CD8-positive, alpha-beta memory T cell (primary cell): Measurements from ENCODE around the gene NIP7. TPM values are rescaled to one million over a fixed set of nuclear protein-coding genes. Genes with fewer than 3 reads are reported as not detected.

Experiments used
- CTCF ChIA-PET: fragments of 350-600 bp; sonication (Branson Sonifier 250); formaldehyde crosslinking; loops from one replicate; lab custom pipeline; 2021; ENCODE audit warnings: antibody characterized with exemption; lab: Charles Lee
- POLR2A ChIA-PET: fragments of 350-600 bp; sonication (Branson Sonifier 250); formaldehyde crosslinking; loops from one replicate; lab custom pipeline; 2021; ENCODE audit warnings: antibody characterized with exemption; lab: Charles Lee
- DNase-seq, 5 donors: peaks; one replicate each; pipeline versions ENCODE4 v3.0.0 to v3.0.0-alpha.2; 2020 to 2022; ENCODE audit warnings: mixed read lengths in 1 of 5
- H3K27ac ChIP-seq: one replicate; pipeline ENCODE4 v1.7.0; 2013; ENCODE audit warnings: low read depth, mild to moderate bottlenecking, low read length, moderate library complexity
- H3K27me3 ChIP-seq: 2 replicates; pipeline ENCODE4 v1.7.0; 2013; ENCODE audit warnings: low read length, mild to moderate bottlenecking; ENCODE audit not compliant: insufficient read depth, poor library complexity, severe bottlenecking
- H3K36me3 ChIP-seq: 2 replicates; pipeline ENCODE4 v1.7.0; 2013; ENCODE audit warnings: mild to moderate bottlenecking, low read length, moderate library complexity; ENCODE audit not compliant: insufficient read depth
- H3K4me1 ChIP-seq: 2 replicates; pipeline ENCODE4 v1.7.0; 2013; ENCODE audit warnings: mild to moderate bottlenecking, low read length, moderate library complexity; ENCODE audit not compliant: insufficient read depth
- H3K4me3 ChIP-seq: 2 replicates; pipeline ENCODE4 v1.7.0; 2013; ENCODE audit warnings: mild to moderate bottlenecking, low read length
- H3K9me3 ChIP-seq: 2 replicates; pipeline ENCODE4 v1.7.0; 2013; ENCODE audit warnings: mild to moderate bottlenecking, low read length
- H3K27ac Mint-ChIP-seq, 8 donors: one replicate each; pipeline ENCODE4 v1.8.0; 2020 to 2021; ENCODE audit warnings: mixed read lengths in 8 of 8, mild to moderate bottlenecking in 6 of 8, inconsistent platforms in 3 of 8, moderate library complexity in 3 of 8
- H3K27me3 Mint-ChIP-seq, 2 donors: one replicate each; pipeline ENCODE4 v1.8.0; 2020 to 2021; ENCODE audit warnings: mixed read lengths in 2 of 2, mild to moderate bottlenecking in 1 of 2, moderate library complexity in 1 of 2
- H3K36me3 Mint-ChIP-seq, 3 donors: one replicate each; pipeline ENCODE4 v1.8.0; 2020 to 2021; ENCODE audit warnings: mixed read lengths in 3 of 3, inconsistent platforms in 1 of 3, mild to moderate bottlenecking in 1 of 3
- H3K4me1 Mint-ChIP-seq, 3 donors: one replicate each; pipeline ENCODE4 v1.8.0; 2020 to 2021; ENCODE audit warnings: mixed read lengths in 3 of 3, inconsistent platforms in 1 of 3, mild to moderate bottlenecking in 1 of 3
- H3K4me3 Mint-ChIP-seq, 7 donors: one replicate each; pipeline ENCODE4 v1.8.0; 2020 to 2021; ENCODE audit warnings: mixed read lengths in 7 of 7, mild to moderate bottlenecking in 6 of 7, moderate library complexity in 4 of 7, inconsistent platforms in 2 of 7
- H3K9me3 Mint-ChIP-seq, 5 donors: one replicate each; pipeline ENCODE4 v1.8.0; 2020 to 2022; ENCODE audit warnings: mixed read lengths in 5 of 5, mild to moderate bottlenecking in 3 of 5, moderate library complexity in 2 of 5, inconsistent platforms in 1 of 5
- polyA plus RNA-seq: library from polyadenylated mRNA; unstranded; fragments of 300-500 nt; fragmentation: Illumina TruSeq; gene quantifications from one replicate; pipeline ENCODE4 v1.2.3, GENCODE V29; 2021
- total RNA-seq, 2 experiments: library from RNA; stranded (reverse); gene quantifications; one replicate each; pipeline ENCODE4 v1.2.3, GENCODE V29; 2021

Gene NIP7
- total and polyA plus RNA-seq, 3 experiments from 2014 or later: 23.7 to 80.1 (median 73.8) TPM

DNA sequence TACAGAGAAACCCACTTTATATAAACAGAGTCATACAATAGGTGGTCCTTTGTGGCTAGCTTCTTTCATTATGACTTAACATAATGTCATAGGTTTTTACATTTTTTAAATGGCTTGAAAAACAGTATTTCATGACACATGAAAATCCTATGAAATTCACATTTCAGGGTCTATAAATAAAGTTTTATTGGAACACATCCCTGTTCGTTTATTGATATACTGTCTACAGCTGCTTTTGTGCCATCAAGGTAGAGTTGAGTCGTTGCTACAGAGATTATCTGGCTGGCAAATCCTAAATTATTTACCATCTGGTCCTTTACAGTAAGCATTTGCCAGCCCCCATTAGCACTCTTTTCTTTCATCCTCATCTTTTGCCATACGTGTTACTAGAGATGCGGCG lies 26.1 kb upstream of the NIP7 start:
- ChIA-PET CTCF (interaction anchor here (1.0 to 1.4 kb wide), 3 partner anchors 13 to 27 kb away, joined by 3 to 7 read pairs (median 5); no protein-coding TSS in a partner anchor), POLR2A (interaction anchor here (0.5 to 1.8 kb wide), 5 partner anchors 16 to 1072 kb away, joined by 3 to 12 read pairs (median 4); partner anchors contain the start of gene PDF)
- peaks cover 29% of the 10 kb centered on the region for H3K36me3 ChIP-seq
- no peaks in the 10 kb centered on the region for H3K9me3 Mint-ChIP-seq
- no peaks in the 10 kb centered on the region for H3K9me3 ChIP-seq
- H3K4me3 ChIP-seq: no peak overlapping the region
- H3K4me1 ChIP-seq: peaks cover 10% of the 10 kb centered on the region
- H3K27ac Mint-ChIP-seq: peak overlapping the region in 5 of 8 donors; percentile 14 to 82 (median 78)
- no peak overlapping the region for H3K27ac ChIP-seq
- no peaks in the 10 kb centered on the region for H3K27me3 ChIP-seq
- peaks cover 0 to 54% (median 4%) of the 10 kb centered on the region in 3 donors for H3K36me3 Mint-ChIP-seq
- H3K4me1 Mint-ChIP-seq: peaks cover 25 to 42% (median 34%) of the 10 kb centered on the region in 3 donors
- peak overlapping the region; percentile 59 to 87 (median 71) for H3K4me3 Mint-ChIP-seq
- H3K27me3 Mint-ChIP-seq: no peaks in the 10 kb centered on the region
- DNase-seq: no peak

DNA sequence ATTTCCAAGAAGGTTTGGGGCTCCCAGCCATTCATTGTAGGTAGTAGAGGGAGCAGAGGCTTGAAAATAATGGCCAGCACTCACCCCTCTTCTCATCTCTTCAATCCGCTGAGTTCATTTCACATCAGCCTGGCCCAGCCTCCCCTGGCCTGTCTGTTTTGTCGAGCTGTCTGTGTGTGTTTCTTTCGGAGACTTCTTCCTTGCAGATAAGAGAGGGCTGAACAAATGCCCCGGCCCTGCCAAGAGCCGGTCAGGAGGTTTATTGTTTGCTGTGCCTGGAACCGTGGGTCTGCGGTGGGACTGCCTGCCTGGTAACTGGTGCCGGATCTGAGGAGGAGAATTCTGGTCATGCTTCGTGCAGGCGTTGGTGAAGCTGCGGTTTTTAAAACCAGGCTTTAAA lies 25.0 kb upstream of the NIP7 start:
- Histone ChIP-seq H3K9me3 (no peaks in the 10 kb centered on the region), H3K36me3 (peaks cover 40% of the 10 kb centered on the region), H3K4me1 (peaks cover 10% of the 10 kb centered on the region), H3K27me3 (no peaks in the 10 kb centered on the region), H3K27ac (no peak overlapping the region), H3K4me3 (no peak overlapping the region)
- no peak for DNase-seq
- CTCF ChIA-PET: interaction anchor here (0.9 to 1.0 kb wide), 2 partner anchors 15 to 455 kb away, joined by 3 to 5 read pairs; partner anchors contain the start of gene PDF
- no peaks in the 10 kb centered on the region for H3K9me3 Mint-ChIP-seq
- POLR2A ChIA-PET: no interaction called here
- peaks cover 0 to 64% (median 6%) of the 10 kb centered on the region in 3 donors for H3K36me3 Mint-ChIP-seq
- peak overlapping the region in 1 of 8 donors; percentile 12 for H3K27ac Mint-ChIP-seq
- peaks cover 21 to 38% (median 34%) of the 10 kb centered on the region in 3 donors for H3K4me1 Mint-ChIP-seq
- no peaks in the 10 kb centered on the region for H3K27me3 Mint-ChIP-seq
- H3K4me3 Mint-ChIP-seq: peak overlapping the region in 3 of 7 donors; percentile 9 to 55 (median 23)

DNA sequence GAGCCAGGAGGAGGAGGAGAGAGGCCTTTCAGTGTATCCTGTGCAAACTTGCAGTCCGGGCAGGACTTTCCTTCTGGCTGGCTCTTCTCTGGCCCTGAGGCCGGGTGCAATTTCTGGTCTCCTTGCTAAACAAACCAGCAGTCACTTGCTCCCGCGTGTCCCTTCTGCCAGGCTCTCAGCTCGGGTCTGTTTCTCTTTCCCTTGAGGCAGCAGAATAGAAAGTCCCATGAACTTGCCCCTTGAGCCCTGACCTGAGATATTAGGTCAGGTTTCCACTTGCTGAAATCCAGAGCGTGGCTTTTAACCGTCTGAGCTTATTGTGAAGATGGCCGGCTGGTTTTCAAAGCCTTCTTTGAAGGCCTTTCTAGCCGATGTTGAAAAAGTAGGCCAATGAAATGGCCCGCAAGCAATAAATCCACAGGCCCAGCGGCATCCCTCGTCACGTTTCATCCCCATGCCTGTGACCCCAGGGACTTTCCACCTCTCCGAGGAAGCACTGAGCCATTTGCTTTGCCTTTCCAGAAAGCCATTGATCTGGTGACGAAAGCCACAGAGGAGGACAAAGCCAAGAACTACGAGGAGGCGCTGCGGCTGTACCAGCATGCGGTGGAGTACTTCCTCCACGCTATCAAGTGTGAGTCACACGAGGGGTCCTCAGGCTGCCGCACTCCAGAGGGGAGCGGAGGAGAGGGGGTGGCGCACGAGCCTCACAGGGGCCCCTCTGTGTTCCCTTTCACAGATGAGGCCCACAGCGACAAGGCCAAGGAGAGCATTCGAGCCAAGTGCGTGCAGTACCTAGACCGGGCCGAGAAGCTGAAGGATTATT lies 23.9 kb upstream of the NIP7 start:
- Histone ChIP-seq H3K4me3 (no peak overlapping the region), H3K36me3 (peaks cover 51% of the 10 kb centered on the region), H3K27me3 (no peaks in the 10 kb centered on the region), H3K27ac (no peak overlapping the region), H3K9me3 (no peaks in the 10 kb centered on the region), H3K4me1 (peaks cover 6% of the 10 kb centered on the region)
- CTCF ChIA-PET: interaction anchor here (0.9 kb wide), 1 partner anchor 454 kb away, joined by 3 read pairs; no protein-coding TSS in a partner anchor
- peaks cover 19 to 34% (median 28%) of the 10 kb centered on the region in 3 donors for H3K4me1 Mint-ChIP-seq
- H3K27me3 Mint-ChIP-seq: no peaks in the 10 kb centered on the region
- no peak for DNase-seq
- POLR2A ChIA-PET: no interaction called here
- H3K36me3 Mint-ChIP-seq: peaks cover 0 to 75% (median 8%) of the 10 kb centered on the region in 3 donors
- no peak overlapping the region for H3K4me3 Mint-ChIP-seq
- peak overlapping the region in 4 of 8 donors; percentile 30 to 72 (median 44) for H3K27ac Mint-ChIP-seq
- H3K9me3 Mint-ChIP-seq: no peaks in the 10 kb centered on the region

DNA sequence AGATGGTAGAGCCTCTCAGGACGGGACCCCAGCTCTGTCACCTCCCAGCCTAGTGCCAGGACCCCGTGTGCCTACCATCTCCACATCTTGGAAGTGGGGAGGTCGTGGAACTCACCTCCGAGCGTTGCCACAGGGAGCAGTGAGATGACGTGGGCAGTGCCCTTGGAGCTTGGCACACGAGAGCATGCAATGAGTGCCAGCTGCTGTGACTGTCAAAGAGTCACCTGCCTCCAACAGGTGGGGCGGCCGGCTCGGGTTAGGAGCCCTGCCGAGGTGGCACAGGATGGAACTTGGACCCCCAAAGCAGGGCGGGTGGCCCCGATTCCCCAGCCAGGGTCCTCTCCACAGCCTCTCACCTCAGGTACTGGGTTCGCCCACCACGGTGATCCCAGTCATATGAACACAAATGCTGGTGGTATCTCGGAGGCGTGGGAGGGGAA lies 23.0 kb upstream of the NIP7 start:
- H3K27me3 ChIP-seq: no peaks in the 10 kb centered on the region
- Mint-ChIP-seq H3K27me3 (no peaks in the 10 kb centered on the region), H3K36me3 (peaks cover 3 to 83% (median 11%) of the 10 kb centered on the region in 3 donors), H3K4me1 (peaks cover 19 to 33% (median 25%) of the 10 kb centered on the region in 3 donors), H3K27ac (no peak overlapping the region), H3K4me3 (no peak overlapping the region), H3K9me3 (no peaks in the 10 kb centered on the region)
- H3K4me1 ChIP-seq: peaks cover 5% of the 10 kb centered on the region
- CTCF ChIA-PET: interaction anchor here (1.0 kb wide), 1 partner anchor 22 kb away, joined by 3 read pairs; no protein-coding TSS in a partner anchor
- no peak for DNase-seq
- H3K36me3 ChIP-seq: peaks cover 61% of the 10 kb centered on the region
- POLR2A ChIA-PET: no interaction called here
- H3K9me3 ChIP-seq: no peaks in the 10 kb centered on the region
- H3K27ac ChIP-seq: no peak overlapping the region
- H3K4me3 ChIP-seq: no peak overlapping the region

DNA sequence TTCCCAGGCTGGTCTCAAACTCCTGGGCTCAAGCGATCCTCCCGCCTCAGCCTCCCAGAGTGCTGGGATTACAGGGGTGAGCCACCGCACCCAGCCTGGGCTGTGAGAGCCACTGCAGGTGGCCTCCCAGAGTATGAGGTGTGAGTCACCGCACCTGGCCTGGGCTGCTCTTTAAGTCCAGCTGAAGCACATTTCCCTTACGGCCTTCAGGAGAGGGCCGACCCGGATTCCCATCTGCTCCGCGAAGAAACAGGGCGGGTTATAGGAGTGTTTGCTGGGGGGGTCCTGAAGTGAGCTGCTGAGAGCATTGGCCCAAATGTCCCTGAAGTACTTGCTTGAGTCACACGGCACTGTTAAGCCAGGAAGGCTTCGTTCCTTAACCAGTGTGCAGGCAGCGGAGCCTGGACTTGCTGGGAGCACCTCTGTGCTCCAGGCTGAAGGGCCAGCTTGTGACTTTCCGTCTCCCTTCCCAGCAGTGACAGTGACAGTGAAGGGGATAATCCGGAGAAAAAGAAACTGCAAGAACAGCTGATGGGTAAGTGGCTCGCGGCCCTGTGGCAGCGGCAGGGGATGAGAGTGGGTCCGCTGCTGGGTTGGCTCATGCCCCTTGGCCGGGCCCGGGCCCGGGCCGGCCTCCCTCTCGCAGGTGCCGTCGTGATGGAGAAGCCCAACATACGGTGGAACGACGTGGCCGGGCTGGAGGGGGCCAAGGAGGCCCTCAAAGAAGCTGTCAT lies 21.2 kb upstream of the NIP7 start:
- peaks cover 68% of the 10 kb centered on the region for H3K36me3 ChIP-seq
- CTCF ChIA-PET: no interaction called here
- POLR2A ChIA-PET: interaction anchor here (0.7 kb wide), 1 partner anchor 10 kb away, joined by 4 read pairs; no protein-coding TSS in a partner anchor

DNA sequence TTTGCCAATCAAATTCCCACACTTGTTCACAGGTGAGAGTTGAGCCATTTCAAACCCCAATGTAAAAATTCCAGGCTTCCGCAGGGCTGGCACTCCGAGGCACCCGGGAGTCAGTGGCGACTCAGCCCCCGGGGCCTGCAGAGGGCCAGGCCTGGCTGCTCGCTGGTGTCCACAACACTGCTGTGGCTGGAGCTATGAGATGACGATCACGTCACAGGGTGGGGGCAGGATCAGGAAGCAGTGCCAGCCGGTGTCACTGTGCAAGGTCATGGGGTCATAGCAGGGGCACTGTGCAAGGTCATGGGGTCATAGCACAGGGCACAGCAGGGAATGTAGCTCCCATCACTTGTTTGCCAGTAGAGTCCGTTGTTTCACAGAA lies 20.7 kb upstream of the NIP7 start:
- no peaks in the 10 kb centered on the region for H3K27me3 Mint-ChIP-seq
- peaks cover 4 to 91% (median 11%) of the 10 kb centered on the region in 3 donors for H3K36me3 Mint-ChIP-seq
- Histone ChIP-seq H3K9me3 (no peaks in the 10 kb centered on the region), H3K27me3 (no peaks in the 10 kb centered on the region), H3K27ac (no peak overlapping the region), H3K36me3 (peaks cover 68% of the 10 kb centered on the region), H3K4me1 (no peaks in the 10 kb centered on the region), H3K4me3 (no peak overlapping the region)
- H3K9me3 Mint-ChIP-seq: no peaks in the 10 kb centered on the region
- ChIA-PET POLR2A (no interaction called here), CTCF (no interaction called here)
- no peak overlapping the region for H3K4me3 Mint-ChIP-seq
- peaks cover 4 to 19% (median 8%) of the 10 kb centered on the region in 3 donors for H3K4me1 Mint-ChIP-seq
- H3K27ac Mint-ChIP-seq: no peak overlapping the region
- DNase-seq: no peak

More for the DNA sequence above, 21.2 kb upstream of the NIP7 start:
- Mint-ChIP-seq H3K27ac (no peak overlapping the region), H3K4me1 (peaks cover 9 to 24% (median 14%) of the 10 kb centered on the region in 3 donors), H3K9me3 (no peaks in the 10 kb centered on the region), H3K27me3 (no peaks in the 10 kb centered on the region), H3K36me3 (peaks cover 4 to 91% (median 11%) of the 10 kb centered on the region in 3 donors), H3K4me3 (peak overlapping the region in 1 of 7 donors; percentile 34)
- no peaks in the 10 kb centered on the region for H3K27me3 ChIP-seq
- H3K4me3 ChIP-seq: no peak overlapping the region
- no peak for DNase-seq
- H3K27ac ChIP-seq: no peak overlapping the region
- peaks cover 4% of the 10 kb centered on the region for H3K4me1 ChIP-seq
- no peaks in the 10 kb centered on the region for H3K9me3 ChIP-seq

DNA sequence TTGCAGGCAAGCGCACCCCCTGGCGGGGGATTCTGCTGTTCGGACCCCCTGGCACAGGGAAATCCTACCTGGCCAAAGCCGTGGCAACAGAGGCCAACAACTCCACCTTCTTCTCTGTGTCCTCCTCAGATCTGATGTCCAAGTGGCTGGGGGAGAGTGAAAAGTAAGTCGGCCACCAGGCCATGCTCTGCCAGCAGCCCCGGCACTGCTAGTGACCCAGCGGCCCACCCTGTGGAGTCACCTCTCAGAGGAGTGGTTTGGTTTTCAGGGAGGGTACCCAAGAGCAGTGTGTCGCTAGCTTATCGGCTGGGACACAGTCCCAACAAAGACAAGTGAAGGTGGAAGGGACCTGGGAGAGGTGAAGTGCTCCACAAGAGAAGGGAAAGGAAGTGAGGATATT lies 20.2 kb upstream of the NIP7 start:
- Mint-ChIP-seq H3K36me3 (peaks cover 4 to 91% (median 11%) of the 10 kb centered on the region in 3 donors), H3K4me1 (peaks cover 1 to 14% (median 3%) of the 10 kb centered on the region in 3 donors), H3K4me3 (no peak overlapping the region), H3K27me3 (no peaks in the 10 kb centered on the region), H3K27ac (peak overlapping the region in 2 of 8 donors; percentile 40 to 48), H3K9me3 (no peaks in the 10 kb centered on the region)
- Histone ChIP-seq H3K4me3 (no peak overlapping the region), H3K4me1 (no peaks in the 10 kb centered on the region), H3K27me3 (no peaks in the 10 kb centered on the region), H3K36me3 (peaks cover 67% of the 10 kb centered on the region), H3K27ac (no peak overlapping the region), H3K9me3 (no peaks in the 10 kb centered on the region)
- CTCF ChIA-PET: no interaction called here
- POLR2A ChIA-PET: no interaction called here
- no peak for DNase-seq
